AG09319 (cell line): ENCODE data around the gene TXNDC16.

ENCODE experiments used
- DNase-seq: peaks from one replicate; pipeline ENCODE4 v3.0.0-alpha.2; 2010; ENCODE audit warnings: low read depth; ENCODE audit errors: extremely low read depth
- CTCF ChIP-seq: IDR thresholded peaks from 2 replicates; pipeline ENCODE4 v1.5.1; 2011; ENCODE audit warnings: low read depth, mild to moderate bottlenecking, inconsistent platforms, low read length, moderate library complexity

The TXNDC16 gene

GRCh38 chr14:52553002-52553670, 831 bp upstream of the TXNDC16 start:
- no peak for DNase-seq

GRCh38 chr14:52551696-52552062, 626 bp downstream of the TXNDC16 start:
- peak; percentile 35 for TF ChIP-seq CTCF
- no peak for DNase-seq

More at GRCh38 chr14:52553002-52553670, 831 bp upstream of the TXNDC16 start:
- no peak for TF ChIP-seq CTCF

- TF ChIP-seq CTCF: no peak
- no peak for DNase-seq
Observed at GRCh38 chr14:52551205-52551604, 1.1 kb downstream of the TXNDC16 start.

- no peak for TF ChIP-seq CTCF
- no peak for DNase-seq
Observed at GRCh38 chr14:52550661-52551060, 1.6 kb downstream of the TXNDC16 start.

- no peak for DNase-seq
- TF ChIP-seq CTCF: no peak
Observed at GRCh38 chr14:52547526-52547925, 4.8 kb downstream of the TXNDC16 start.

- no peak for DNase-seq
- TF ChIP-seq CTCF: no peak
Observed at GRCh38 chr14:52547027-52547426, 5.3 kb downstream of the TXNDC16 start.

GRCh38 chr14:52546318-52546670, 6.0 kb downstream of the TXNDC16 start:
- no peak for TF ChIP-seq CTCF
- no peak for DNase-seq
